Sigmoid colon (tissue), 4 donors: ENCODE data around the gene CEACAM19.

Source experiments
- EP300 ChIP-seq, 4 donors: sonication (generic); formaldehyde crosslinking; IDR thresholded peaks; one replicate each; pipeline ENCODE4 v1.6.1; 2017; ENCODE audit warnings: antibody characterized with exemption in 4 of 4
- POLR2A ChIP-seq, 2 donors: fragments of 450-650 bp; IDR thresholded peaks; one replicate each; pipeline ENCODE4 v1.6.1; 2016; ENCODE audit warnings: antibody characterized with exemption in 2 of 2, mild to moderate bottlenecking in 2 of 2, moderate library complexity in 2 of 2
- TF ChIP-seq, protein P1 (sequence below), 4 experiments: fragments of 450-650 bp in 3 of 4; fragments of 200-600 bp in 1 of 4; IDR thresholded peaks; one replicate each; pipeline ENCODE4 v1.5.1; 2016 to 2019; ENCODE audit warnings: antibody characterized with exemption in 4 of 4, mild to moderate bottlenecking in 3 of 4, moderate library complexity in 2 of 4

- TF ChIP-seq EP300 (IDR thresholded peaks at IDR 0.05) = no peak
- TF ChIP-seq, protein P1, sequence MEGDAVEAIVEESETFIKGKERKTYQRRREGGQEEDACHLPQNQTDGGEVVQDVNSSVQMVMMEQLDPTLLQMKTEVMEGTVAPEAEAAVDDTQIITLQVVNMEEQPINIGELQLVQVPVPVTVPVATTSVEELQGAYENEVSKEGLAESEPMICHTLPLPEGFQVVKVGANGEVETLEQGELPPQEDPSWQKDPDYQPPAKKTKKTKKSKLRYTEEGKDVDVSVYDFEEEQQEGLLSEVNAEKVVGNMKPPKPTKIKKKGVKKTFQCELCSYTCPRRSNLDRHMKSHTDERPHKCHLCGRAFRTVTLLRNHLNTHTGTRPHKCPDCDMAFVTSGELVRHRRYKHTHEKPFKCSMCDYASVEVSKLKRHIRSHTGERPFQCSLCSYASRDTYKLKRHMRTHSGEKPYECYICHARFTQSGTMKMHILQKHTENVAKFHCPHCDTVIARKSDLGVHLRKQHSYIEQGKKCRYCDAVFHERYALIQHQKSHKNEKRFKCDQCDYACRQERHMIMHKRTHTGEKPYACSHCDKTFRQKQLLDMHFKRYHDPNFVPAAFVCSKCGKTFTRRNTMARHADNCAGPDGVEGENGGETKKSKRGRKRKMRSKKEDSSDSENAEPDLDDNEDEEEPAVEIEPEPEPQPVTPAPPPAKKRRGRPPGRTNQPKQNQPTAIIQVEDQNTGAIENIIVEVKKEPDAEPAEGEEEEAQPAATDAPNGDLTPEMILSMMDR (IDR thresholded peaks at IDR 0.05) = no peak
- TF ChIP-seq POLR2A (IDR thresholded peaks at IDR 0.05) = no peak
Observed at GRCh38 chr19:44703336-44704078, 32.2 kb downstream of the CEACAM19 start.
